Choroid plexus epithelial cell (primary cell): ENCODE measurements around the gene GIMD1.
"Not testable (repeated sequence)": the region's sequence is repeated elsewhere in the genome, so short reads cannot be mapped to it uniquely, and the experiment has no call there.

Experiments
- DNase-seq: peaks from one replicate; pipeline ENCODE4 v3.0.0-alpha.2; 2010; ENCODE audit warnings: low read depth
- H3K4me3 ChIP-seq: 2 replicates; pipeline ENCODE4 v1.5.1; 2011; ENCODE audit warnings: low read depth, mild to moderate bottlenecking, control low read depth, low read length, moderate library complexity
- TF ChIP-seq, protein P1 (sequence below): conservative IDR thresholded peaks from 2 replicates; pipeline ENCODE4 v1.5.1; 2011; ENCODE audit warnings: low read depth, mild to moderate bottlenecking, control low read depth, inconsistent platforms, low read length, moderate library complexity

The GIMD1 gene

GRCh38 chr4:106368678-106369077 lies at the start of gene GIMD1:
Gene GIMD1 (minus strand): TSS chr4:106368778. CDS start chr4:106367435, 1,343 bp downstream.
- DNase-seq, result no peak
- H3K4me3 ChIP-seq, result peak within 1 kb of the TSS; percentile 34
- TF ChIP-seq, protein P1, sequence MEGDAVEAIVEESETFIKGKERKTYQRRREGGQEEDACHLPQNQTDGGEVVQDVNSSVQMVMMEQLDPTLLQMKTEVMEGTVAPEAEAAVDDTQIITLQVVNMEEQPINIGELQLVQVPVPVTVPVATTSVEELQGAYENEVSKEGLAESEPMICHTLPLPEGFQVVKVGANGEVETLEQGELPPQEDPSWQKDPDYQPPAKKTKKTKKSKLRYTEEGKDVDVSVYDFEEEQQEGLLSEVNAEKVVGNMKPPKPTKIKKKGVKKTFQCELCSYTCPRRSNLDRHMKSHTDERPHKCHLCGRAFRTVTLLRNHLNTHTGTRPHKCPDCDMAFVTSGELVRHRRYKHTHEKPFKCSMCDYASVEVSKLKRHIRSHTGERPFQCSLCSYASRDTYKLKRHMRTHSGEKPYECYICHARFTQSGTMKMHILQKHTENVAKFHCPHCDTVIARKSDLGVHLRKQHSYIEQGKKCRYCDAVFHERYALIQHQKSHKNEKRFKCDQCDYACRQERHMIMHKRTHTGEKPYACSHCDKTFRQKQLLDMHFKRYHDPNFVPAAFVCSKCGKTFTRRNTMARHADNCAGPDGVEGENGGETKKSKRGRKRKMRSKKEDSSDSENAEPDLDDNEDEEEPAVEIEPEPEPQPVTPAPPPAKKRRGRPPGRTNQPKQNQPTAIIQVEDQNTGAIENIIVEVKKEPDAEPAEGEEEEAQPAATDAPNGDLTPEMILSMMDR, result no peak

GRCh38 chr4:106414366-106414765 lies 45.8 kb upstream of the GIMD1 start:
- peak; percentile 26 for DNase-seq
- TF ChIP-seq, protein P1, result no peak
- no peak overlapping the region for H3K4me3 ChIP-seq

DNA sequence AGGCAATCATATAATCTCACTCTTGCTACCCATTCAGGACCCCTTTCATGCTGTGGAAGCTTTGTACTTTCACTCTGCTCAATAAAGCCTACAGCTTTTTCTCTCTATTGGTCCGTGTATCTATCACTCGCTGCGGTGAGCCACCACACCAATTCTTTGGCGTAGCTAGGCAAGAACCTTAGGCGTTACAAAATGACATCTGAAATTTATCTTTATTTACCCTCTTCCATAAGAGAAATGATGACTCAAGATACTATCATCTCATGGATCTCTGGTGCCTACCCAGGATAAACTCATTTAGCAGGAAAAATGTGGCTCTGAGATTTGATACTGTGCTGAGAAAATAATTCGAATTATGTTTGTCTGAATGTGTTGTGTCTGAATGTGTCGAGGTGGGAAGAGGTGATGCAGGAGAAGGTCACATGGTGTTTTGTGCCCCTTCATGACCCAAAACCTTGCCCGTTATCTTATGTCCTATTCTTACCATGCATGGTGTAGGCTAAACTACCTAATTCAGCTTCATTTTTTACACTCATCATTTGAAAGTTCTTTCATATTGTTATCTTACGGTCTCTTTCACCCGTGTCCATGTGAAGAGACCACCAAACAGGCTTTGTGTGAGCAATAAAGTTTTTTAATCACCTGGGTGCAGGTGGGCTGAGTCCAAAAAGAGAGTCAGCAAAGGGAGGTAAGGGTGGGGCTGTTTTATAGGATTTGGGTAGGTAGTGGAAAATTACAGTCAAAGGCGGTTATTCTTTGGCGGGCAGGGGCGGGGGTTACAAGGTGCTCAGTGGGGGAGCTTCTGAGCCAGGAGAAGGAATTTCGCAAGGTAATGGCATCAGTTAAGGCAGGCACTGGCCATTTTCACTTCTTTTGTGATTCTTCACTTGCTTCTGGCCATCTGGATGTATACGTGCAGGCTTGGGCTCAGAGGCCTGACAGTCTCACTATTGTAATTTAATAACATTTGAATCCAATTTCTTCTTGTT lies 41.6 kb upstream of the GIMD1 start:
- no peak for DNase-seq
- TF ChIP-seq, protein P1, result no peak
- no peak overlapping the region for H3K4me3 ChIP-seq

DNA sequence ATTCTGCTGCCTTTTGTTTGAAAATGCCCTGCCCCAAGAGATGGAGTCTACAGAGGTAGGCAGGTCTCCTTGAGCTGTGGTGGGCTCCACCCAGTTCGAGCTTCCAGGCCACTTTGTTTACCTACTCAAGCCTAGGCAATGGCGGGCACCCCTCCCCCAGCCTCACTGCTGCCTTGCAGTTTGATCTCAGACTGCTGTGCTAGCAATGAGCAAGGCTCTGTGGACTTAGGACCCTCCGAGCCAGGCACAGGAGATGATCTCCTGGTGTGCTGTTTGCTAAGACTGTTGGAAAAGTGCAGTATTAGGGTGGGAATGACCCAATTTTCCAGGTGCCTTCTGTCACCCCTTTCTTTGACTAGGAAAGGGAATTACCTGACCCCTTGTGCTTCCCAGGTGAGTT lies 39.4 kb upstream of the GIMD1 start:
- not testable (repeated sequence) for DNase-seq, H3K4me3 ChIP-seq

GRCh38 chr4:106401157-106401556 lies 32.6 kb upstream of the GIMD1 start:
- TF ChIP-seq, protein P1, result no peak

GRCh38 chr4:106398898-106399297 lies 30.3 kb upstream of the GIMD1 start:
- DNase-seq, H3K4me3 ChIP-seq: not testable (repeated sequence)

More at GRCh38 chr4:106401157-106401556, 32.6 kb upstream of the GIMD1 start:
- H3K4me3 ChIP-seq, result no peak overlapping the region
- DNase-seq, result no peak

DNA sequence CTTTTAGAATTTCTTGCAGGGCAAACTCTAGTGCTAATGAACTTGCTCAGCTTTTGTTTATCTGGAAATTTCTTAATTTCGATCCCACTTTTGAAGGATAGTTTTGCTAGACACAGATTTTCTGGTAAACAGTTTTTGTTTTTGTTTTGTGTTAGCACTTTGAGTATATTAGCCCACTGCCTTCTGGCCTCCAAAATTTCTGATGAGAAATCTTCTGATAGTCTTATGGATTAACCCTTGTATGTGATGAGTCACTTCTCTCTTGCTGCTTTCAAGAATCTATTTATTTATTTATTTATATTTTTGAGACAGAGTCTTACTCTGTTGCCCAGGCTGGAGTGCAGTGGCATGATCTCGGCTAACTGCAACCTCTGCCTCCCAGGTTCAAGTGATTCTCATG lies 27.0 kb upstream of the GIMD1 start:
- H3K4me3 ChIP-seq, result no peak overlapping the region
- TF ChIP-seq, protein P1, result no peak
- DNase-seq, result no peak

DNA sequence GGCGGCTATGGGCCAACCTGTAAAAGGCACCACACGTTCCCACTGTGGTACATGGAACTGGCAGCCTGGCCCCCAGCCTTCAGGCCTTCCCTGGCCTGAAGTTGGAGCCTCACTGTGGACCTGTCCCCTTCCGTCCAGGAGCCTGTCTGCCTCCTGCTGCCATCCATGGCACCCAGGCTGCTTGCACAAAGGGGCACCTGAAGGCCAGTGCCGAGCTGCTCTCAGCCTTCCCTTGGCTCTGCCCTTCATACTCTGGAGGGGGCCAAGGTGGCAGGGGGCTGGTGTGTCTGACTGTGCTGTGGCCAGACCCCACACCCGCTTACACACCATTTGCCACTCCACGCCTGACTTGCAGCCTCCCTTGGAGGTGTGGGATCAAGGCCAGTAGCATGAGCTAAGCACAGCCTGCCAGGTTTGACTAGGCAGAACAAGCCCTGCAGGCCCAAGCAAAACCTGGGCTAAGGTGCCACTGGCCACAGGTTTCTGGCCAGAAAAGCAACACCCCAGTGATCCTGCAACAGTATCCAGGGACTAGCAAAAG lies 17.3 kb upstream of the GIMD1 start:
- H3K4me3 ChIP-seq, result no peak overlapping the region
- no peak for DNase-seq
- TF ChIP-seq, protein P1, result no peak
